NCI-H2171 (cell line): ENCODE results near the gene ZNF169.
"Not testable (repeated sequence)": the region's sequence is repeated elsewhere in the genome, so short reads cannot be mapped to it uniquely, and the experiment has no call there.

ENCODE experiments used
- DNase-seq: peaks from one replicate; lab custom pipeline; 2025; lab: John Stamatoyannopoulos, UW

ZNF169 gene

DNA sequence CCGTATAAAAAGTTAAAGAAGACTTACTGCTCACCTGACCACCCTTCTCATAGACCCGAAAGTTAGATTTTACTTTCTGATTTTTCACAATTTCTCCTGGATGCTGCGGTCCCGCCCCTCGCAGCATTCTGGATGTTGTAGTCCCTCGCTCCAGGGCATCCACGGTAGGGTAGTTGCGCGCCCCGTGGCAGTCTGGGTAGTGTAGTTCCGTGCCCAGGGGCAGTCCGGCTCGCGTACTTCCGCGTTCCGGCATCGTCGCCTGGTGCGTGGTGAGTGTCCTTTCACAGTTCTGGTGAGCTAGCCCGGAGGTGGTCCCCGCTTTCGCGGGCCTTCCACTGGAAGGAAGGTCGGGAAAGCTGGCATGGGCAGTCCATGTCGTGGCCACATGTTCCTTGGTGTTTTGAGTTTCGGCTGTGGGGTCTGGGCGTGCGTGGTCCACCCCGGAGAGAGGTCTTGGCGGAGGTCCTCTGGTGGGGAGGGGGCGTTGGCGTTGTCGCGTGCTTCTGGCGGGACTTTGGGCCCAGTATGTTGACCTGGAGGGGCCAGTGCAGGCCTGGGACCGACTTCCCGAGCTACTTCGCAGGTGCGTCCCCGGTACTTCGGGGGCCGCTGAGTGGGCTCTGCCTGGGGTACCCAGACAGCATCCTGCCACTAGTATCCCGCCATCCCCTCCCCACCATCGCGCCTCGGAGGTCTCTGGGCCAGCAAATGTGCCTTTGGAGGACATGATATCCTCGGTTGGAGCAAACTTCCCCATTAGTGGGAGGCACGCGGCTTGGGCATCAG is at the start of gene ZNF169:
Gene ZNF169 (plus strand): TSS at position 222 of the 786 bp plus-strand sequence. CDS start 19,515 bp downstream, outside the sequence.
- peak; percentile 62 for DNase-seq

DNA sequence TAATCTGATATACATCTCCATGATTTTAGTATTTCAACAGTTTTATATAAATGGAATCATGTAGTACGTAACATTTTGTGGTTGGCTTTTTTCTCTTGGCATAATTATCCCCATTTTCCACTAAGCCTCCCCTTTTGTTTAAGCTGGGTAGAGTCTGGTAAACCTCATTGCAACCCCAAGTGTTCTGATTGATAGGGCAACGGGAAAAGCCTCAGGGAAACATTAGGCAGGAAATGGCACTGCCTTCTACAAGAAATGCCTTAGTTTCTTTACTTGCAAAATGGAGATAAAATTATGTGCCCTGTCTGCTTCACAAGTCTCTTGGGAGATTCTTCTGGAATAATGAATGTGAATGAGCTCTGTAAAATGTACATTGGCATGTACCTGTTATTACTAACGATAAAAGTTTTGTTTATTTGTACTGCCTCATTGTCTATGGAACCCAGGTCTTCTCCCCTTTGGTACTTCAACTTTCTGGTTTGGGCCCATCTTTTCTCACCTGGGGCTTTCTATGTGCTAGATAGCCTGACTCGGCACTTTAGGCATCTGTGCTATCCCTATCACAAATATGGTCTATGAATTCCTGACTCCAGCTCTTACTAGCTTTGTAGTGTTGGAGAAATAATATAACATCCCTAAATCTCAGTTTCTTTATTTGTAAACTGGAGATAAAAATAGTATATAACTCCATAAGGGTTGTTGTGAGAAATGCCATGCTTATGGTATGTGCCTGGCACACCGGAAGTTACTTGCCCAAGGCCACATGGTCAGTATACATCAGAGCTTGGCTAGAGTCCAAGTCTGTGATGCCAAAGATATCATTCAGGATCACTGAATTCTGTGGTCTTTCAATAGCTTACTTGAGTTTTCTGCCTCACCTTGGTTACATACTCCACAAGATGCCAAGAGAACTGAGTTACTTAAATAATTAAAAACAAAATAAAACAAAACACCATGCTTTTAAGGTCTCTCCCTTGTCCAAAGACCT is 48.2 kb upstream of the ZNF169 start:
- no peak for DNase-seq

DNA sequence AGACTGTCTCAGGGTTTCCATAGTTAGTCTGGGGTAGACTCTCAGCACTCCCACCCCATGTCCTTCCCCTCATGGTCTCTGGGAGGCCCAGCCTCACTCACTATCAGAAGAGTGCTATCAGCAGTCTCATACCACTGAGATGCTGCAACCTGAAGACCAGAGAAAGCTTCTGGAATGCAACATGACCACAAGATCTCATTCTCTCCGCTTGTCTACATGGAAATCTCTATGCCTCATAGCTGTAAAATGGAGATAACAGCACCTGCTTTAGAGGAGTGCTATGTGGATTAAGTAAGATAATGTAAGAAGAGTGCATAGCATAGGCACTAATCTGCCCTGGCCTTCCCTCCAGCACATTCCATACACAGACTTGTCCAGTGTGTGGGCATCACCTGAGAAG is 47.0 kb upstream of the ZNF169 start:
- no peak for DNase-seq

DNA sequence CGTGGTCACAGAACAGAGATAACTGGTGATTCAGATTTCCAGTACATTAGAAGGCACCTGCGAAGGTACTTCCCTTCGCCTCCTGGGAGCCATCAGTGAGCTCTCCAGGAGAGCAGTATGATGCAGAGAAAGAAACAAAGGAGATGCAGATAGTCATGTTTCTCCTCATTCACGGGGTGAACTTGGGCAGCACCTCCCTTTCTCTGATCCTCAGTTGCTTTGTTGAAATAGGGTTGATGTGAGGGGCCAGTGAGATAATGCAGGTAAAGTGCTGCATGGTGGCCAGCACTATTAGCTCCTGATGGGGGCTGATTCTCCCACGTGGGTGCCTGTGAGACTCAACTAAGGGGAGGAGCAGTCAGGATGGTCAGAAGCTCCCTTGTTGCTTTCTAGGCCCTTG is 46.6 kb upstream of the ZNF169 start:
- DNase-seq = no peak

DNA sequence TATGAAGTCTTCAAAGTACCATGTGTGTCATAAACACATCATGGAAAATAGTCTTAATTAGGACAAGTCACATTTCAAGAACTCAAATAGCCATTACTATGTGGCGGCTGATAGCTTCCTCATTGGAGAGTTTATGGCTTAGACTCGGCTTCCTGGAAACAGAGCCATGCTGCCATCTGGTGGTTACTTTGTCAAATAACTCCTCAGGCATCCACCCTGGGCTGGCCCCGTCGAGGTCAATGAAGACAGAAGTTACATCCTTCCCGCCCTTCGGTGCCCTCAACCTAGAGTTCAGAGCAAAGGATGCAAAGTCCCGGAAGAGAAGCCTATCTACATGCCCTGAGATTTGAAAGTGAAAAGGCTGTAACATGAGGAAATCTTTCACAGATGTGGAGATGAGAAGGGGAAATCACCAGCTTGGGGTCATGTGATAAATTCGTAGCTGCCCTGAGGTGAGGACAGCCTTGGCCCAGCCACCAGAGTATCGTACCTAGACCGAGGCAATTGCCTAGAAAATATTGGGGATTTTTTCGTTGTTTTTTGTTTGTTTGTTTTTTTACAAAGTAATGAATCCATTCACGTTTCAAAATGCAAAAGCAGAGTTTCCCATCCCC is 45.5 kb upstream of the ZNF169 start:
- peak; percentile 67 for DNase-seq

DNA sequence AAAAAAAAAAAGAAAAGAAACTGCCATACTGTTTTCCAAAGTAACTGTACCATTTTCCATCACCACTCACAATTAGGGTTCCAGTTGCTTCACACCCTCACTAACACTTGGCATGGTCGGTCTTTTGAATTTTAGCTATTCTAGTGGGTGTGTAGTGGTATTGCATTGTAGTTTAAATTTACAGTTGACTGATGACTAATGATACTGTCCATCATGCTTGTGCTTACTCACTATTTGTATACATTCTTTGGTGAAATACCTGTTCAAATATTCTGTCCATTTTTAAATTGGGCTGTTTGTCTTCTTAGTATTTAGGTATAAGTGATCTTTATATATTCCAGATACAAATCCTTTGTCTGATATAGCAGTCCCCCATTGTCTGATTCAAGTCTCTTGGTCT is 36.2 kb upstream of the ZNF169 start:
- DNase-seq = no peak

DNA sequence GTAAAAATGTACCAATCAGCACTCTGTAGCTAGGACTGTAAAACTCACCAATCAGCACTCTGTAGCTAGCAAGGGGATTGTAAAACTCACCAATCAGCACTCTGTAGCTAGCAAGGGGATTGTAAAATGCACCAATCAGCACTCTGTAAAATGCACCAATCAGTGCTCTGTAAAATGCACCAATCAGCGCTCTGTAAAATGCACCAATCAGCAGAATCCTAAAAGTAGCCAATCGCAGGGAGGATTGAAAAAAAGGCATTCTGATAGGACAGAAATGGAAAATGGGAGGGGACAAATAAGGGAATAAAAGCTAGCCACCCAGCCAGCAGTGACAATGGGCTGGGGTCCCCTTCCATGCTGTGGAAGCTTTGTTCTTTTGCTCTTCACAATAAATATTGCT is 33.7 kb upstream of the ZNF169 start:
- DNase-seq = not testable (repeated sequence)

DNA sequence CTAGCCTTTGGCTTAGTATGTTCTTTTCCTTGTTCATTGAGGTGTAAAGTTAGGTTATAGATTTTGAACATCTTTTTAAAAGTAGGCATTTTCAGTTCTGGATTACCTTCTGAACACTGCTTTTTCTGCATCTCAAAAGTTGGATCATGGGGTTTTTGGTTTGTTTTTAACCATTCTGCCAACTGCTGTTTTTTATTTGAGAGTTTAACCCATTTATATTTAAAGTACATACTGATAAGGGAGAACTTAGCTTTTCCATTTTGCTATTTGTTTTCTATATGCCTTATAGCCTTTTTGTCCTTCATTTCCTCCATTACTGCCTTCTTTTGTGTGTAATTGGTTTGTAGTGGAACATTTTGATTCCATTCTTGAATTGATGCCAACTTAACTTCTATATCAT is 30.5 kb upstream of the ZNF169 start:
- no peak for DNase-seq

DNA sequence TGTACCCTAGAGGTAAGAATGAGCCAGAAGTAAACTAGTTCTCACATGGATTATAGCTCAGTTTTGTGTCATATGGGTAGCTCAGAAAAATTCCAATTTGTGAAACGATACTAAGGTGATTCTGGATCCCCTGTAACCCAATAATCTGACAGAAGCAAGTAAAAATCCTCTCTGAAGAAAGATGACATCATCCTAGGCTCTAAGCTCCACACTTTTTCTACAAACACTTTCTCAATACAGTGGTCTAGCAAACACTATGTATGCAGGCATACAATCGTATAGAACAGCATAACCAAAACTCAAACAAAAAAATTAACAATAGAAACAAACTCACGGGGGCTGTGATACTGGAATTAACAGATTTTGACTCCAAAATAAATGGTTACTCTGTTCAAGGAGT is 26.7 kb upstream of the ZNF169 start:
- no peak for DNase-seq

DNA sequence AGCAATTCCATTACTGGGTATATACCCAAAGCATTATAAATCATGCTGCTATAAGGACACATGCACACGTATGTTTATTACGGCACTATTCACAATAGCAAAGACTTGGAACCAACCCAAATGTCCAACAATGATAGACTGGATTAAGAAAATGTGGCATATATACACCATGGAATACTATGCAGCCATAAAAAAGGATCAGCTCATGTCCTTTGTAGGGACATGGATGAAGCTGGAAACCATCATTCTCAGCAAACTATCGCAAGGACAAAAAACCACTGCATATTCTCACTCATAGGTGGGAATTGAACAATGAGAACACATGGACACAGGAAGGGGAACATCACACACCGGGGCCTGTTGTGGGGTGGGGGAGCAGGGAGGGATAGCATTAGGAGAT is 18.0 kb upstream of the ZNF169 start:
- not testable (repeated sequence) for DNase-seq

DNA sequence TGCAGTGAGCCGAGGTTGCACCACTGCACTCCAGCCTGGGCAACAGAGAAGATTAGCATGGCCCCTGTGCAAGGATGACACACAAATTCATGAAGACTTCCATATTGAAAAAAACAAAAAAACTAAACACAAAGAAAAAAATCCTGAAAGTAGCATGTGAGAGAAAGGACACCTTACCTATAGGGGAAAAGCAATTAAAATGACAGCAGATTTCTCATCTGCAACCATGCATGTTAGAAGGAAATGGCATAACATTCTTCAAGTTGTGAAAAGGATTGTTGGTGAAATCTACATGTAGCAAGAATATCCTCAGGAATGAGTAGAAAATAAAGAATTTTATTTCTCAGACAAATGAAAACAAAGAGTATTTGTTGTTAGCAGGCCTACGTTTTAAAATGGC is 13.4 kb upstream of the ZNF169 start:
- DNase-seq = no peak

DNA sequence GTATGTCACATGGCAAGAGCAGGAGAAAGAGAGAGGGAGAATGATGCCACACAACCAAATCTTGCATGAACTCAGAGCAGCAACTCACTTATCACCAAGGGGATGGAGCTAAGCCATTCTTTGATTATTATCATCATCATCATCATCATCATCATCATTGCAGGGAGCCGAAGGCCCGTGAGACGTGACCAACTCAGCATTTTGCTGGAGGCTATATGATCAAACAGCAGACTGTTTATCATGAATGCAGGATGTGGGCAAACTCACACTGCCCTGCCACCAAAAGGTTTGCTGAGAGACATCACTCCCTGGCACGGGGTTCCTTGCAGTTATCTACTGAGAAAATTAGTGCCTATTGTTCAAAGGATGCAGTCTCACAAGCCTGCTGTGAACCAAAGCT is 8.6 kb upstream of the ZNF169 start:
- DNase-seq = no peak

DNA sequence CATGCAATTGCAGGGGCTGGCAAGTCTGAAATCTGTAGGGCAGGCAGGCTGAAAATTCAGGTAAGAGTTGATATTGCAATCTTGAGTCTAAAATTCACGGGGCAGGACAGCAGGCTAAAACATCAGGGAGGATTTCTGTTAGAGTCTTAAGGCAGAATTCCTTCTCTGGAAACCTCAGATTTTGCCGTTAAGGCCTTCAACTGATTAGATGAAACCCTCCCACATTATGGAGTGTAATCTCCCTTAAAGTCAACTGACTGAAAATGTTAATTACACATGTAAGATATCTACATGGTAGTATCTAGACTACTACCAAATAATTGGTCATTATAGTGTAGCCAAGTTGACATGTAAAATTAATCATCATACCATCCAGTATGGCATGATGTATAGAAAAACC is 3.1 kb upstream of the ZNF169 start:
- no peak for DNase-seq

DNA sequence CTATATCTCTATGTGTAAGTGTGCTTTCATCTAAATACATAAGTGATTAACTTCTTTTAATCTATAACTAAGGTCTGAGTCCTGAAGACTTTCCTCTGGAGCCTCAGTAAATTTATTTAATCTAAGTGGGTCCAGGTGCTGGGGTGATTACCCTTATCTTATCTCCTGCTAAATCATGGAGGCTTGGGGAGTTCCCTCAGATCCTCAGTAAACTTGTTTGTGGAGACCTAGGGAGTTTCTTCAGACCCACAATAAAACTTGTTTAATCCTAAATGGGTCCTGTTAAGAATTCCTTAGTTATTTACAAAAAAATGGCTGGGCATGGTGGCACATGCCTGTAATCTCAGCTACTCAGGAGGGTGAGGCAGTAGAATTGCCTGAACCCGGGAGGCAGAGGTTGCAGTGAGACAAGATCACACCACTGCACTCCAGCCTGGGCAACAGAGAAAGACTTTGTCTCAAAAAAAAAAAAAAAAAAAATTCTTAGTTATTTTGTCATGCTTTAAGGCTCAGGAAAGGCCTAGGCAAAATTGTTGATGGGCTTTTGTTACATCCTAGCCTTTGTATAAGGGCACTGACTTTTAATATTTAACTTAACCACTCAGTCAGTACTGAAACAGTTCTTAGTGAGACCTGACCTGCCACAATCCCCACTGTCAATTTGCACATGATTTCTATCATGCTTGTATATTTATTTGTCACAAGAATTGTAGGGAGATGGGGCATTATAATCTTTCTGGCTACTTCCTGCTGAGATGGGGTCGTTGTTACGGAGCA is 6.7 kb downstream of the ZNF169 start:
- not testable (repeated sequence) for DNase-seq

DNA sequence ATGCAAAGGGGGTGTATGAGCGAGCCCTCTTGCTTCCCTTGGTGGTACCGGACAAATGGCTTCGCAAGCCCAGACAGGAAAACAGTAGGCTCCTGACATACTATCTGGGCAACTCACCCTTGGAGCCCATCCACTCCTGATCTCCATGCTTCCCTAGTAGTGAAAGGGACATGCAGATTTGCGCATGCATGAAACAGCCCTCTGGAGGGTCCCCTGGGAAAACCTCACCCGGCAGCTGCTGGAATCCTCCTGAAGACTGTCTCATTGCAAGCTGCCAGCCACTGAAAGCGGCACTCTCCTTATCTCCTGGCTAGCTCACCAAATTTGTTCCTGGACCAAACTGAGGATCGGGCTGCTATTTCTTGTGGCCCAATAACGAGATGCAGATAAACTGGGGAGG is 10.2 kb downstream of the ZNF169 start:
- peak; percentile 74 for DNase-seq

DNA sequence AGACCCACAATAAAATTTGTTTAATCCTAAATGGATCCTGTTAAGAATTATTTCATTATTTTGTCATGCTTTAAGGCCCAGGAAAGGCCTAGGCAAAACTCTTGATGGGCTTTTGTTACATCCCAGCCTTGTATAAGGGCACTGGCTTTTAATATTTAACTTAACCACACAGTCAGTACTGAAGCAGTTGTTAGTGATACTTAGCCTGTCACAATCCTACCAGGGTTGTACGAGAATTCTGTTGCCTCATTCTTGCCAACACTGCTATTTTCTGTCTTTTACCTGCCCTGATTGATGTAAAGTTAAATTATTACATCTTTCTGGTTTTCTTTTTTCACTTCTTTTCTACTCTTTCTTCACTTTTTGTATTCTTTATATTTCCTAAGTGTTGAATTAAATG is 10.9 kb downstream of the ZNF169 start:
- no peak for DNase-seq

DNA sequence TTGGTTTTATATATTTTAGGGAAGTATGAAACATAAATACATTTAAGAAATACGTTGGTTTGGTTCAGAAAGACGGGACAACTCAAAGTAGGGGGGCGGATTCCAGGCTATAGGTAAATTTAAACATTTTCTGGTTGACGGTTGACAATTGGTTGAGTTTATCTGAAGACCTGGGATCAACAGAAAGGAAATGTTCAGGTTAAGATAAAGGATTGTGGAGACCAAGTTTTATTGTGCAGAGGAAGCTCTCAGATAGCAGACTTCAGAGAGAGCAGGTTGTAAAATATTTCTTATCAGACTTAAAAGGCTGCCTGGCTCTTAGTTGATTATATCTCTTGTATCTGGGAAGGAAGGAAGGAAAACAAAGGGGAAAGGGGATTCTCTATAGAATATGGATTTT is 17.9 kb downstream of the ZNF169 start:
- DNase-seq = not testable (repeated sequence)

DNA sequence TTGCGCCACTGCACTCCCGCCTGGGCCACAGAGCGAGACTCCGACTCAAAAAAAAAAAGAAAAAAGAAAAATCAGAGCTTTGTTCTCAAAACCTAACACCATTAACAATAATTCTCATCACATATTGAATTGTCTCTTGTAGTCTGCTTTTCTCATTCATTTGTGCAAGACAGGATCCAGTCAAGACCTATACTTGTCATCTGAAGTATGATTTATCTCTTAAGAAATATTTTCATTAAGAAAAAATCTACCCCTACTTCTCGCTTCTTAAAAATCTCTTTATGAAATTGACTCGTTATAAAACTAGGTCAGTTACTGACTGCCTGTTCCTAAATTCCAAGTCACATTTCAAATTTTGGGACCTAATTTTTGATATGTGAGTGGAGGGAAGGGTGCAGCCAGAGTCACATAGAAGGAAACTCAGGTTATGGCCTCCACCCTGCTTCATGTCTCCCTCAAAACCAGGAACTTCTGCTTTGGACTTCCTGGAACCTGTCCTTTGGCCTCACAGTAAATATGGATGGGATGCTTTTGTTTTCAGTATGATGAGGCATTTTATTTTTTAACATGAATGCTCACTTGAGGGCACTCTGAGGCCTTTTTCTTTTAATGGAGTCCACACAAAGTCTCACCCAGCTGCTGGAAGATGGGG is 18.9 kb downstream of the ZNF169 start:
- DNase-seq = no peak

DNA sequence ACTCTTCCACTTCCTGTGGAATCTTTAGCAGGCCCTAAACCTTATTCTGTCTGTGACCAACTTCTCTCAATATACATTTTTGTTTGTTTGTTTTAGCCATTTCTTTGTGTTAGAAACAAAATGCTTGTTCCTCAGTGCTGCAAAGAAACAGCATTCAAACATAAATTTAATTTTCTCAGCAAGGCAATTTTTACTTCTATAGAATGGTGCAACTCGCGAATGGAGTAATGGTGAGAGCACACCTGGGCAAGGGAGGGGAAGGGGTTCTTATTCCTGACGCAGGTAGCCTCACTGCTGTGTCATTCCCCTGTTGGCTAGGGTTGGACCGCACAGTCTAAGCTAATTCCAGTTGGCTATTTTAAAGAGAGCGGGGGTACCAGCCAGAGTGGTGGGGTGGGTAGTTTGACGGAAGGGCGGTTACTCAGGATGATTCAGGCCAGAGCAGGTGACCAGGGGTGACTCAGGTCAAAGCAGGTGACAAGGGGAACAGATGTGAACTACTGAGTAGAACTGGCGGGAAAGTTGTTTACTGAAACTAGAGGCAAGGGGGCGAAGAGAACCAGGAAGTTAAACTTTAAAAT is 21.4 kb downstream of the ZNF169 start:
- no peak for DNase-seq

DNA sequence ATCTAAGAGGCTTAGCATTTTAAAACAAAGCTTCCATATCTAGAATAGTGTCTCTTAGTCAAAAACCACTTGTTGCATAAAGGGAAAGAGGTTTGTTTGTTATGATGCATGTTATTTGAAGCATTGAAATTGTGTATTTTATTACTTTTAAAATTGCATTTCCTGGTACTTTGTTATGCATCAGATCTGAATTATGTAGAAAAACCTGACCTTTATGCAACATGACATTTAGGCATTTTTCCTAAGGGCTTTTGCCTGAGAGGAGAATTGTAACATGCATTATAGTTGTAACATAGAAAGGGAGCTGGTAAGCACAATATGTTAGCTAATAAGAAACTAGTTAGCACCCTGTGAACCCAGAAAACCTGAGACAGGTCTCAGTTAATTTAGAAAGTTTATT is 22.0 kb downstream of the ZNF169 start:
- no peak for DNase-seq

DNA sequence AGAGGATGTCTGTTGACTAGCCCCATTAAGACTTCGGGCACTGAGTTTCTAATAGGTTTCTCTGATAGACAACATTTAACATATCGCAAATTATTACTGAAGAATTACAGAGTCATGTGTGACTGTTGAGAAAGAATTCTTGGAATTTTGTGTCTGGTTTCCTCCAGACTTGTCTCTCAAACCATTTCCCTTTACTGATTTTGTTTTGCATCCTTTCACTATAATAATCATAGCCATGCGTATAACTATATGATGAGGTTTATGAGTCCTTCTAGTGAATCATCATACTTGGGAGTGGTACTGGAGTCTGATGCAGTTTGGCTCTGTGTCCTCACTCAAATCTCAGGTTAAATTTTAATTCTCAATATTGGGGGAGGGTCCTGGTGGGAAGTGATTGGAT is 27.0 kb downstream of the ZNF169 start:
- DNase-seq = no peak
